ENCODE data around the gene PRF1. TPM values are rescaled to one million over a fixed set of nuclear protein-coding genes. Genes with fewer than 3 reads are reported as not detected.

The PRF1 gene
- total RNA-seq, 3 donors from 2014 or later (not counting 1 experiment from before 2014, with no cell fraction given), result 1,641 to 2,133 (median 1,982) TPM

DNA sequence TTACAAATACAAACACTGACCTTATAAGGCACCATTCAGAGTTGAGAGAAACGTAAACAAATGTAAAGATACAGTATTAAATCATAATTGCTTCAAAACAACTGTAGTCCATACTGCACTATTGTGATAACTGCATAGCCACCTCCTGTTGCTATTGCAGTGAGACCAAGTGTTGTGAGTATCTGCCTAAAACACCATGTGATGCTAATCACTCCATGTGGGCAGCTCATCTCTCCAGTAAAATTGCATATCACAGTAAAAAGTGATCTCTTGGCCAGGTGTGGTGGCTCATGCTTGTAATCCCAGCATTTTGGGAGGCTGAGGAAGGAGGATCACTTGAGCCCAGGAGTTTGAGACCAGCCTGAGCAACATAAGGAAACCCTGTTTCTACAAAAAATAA, 26.8 kb upstream of the PRF1 start:
- ATAC-seq (no peak), DNase-seq (no peak)
- H3K4me3 Mint-ChIP-seq, result no peak overlapping the region
- TF ChIP-seq, protein P1, sequence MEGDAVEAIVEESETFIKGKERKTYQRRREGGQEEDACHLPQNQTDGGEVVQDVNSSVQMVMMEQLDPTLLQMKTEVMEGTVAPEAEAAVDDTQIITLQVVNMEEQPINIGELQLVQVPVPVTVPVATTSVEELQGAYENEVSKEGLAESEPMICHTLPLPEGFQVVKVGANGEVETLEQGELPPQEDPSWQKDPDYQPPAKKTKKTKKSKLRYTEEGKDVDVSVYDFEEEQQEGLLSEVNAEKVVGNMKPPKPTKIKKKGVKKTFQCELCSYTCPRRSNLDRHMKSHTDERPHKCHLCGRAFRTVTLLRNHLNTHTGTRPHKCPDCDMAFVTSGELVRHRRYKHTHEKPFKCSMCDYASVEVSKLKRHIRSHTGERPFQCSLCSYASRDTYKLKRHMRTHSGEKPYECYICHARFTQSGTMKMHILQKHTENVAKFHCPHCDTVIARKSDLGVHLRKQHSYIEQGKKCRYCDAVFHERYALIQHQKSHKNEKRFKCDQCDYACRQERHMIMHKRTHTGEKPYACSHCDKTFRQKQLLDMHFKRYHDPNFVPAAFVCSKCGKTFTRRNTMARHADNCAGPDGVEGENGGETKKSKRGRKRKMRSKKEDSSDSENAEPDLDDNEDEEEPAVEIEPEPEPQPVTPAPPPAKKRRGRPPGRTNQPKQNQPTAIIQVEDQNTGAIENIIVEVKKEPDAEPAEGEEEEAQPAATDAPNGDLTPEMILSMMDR (IDR thresholded peaks at IDR 0.05), result no peak
- H3K27me3 Mint-ChIP-seq (ENCODE audit: low read depth in 2 of 2), result no peaks in the 10 kb centered on the region
- Histone ChIP-seq H3K27ac (ENCODE audit: low read length) (no peak overlapping the region), H3K4me1 (ENCODE audit: control insufficient read depth, insufficient read depth, low read length) (no peaks in the 10 kb centered on the region), H3K4me3 (ENCODE audit: low read length) (no peak overlapping the region), H3K9me3 (ENCODE audit: control insufficient read depth, insufficient read depth, low read length) (no peaks in the 10 kb centered on the region), H3K36me3 (ENCODE audit: control insufficient read depth, insufficient read depth, low read length) (no peaks in the 10 kb centered on the region), H3K27me3 (ENCODE audit: control insufficient read depth, insufficient read depth, low read length) (no peaks in the 10 kb centered on the region)
- H3K36me3 Mint-ChIP-seq, result peaks cover 6% of the 10 kb centered on the region
- intact Hi-C loops (cut with micrococcal nuclease), result no loop called here
- no peak overlapping the region for H3K27ac Mint-ChIP-seq
- H3K4me1 Mint-ChIP-seq, result peaks cover 7 to 14% of the 10 kb centered on the region in 2 donors
- 86% methylated on average over 1 of the region's 1 CpG for WGBS (ENCODE audit: insufficient coverage)
- H3K9me3 Mint-ChIP-seq, result no peaks in the 10 kb centered on the region

DNA sequence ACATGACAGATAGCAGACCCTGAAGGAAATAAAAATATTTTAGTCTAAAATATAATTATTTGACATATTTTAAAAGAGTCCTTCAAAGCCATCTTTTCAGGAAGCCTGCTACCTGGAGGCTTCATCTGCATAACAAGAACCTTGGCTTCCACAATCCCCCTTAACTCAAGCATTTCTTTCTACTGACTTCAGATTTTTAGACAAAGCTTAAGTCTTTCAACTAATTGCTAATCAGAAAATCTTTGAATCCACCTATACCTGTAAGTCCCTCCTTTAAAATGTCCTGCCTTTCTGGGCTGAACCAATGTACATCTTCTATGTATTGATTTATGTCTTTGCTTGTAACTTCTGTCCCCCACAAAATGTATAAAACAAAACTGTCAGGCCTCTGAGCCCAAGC, 23.5 kb upstream of the PRF1 start:
- Histone ChIP-seq H3K4me3 (ENCODE audit: low read length) (no peak overlapping the region), H3K4me1 (ENCODE audit: control insufficient read depth, insufficient read depth, low read length) (no peaks in the 10 kb centered on the region), H3K9me3 (ENCODE audit: control insufficient read depth, insufficient read depth, low read length) (no peaks in the 10 kb centered on the region), H3K27ac (ENCODE audit: low read length) (no peak overlapping the region), H3K36me3 (ENCODE audit: control insufficient read depth, insufficient read depth, low read length) (no peaks in the 10 kb centered on the region), H3K27me3 (ENCODE audit: control insufficient read depth, insufficient read depth, low read length) (no peaks in the 10 kb centered on the region)
- intact Hi-C loops (cut with micrococcal nuclease), result no loop called here
- ATAC-seq, result no peak
- DNase-seq, result no peak
- TF ChIP-seq, protein P1 (IDR thresholded peaks at IDR 0.05), result no peak
- Mint-ChIP-seq H3K27me3 (ENCODE audit: low read depth in 2 of 2) (no peaks in the 10 kb centered on the region), H3K4me1 (peaks cover 7 to 9% of the 10 kb centered on the region in 2 donors), H3K36me3 (peaks cover 6% of the 10 kb centered on the region), H3K27ac (no peak overlapping the region), H3K9me3 (no peaks in the 10 kb centered on the region), H3K4me3 (no peak overlapping the region)

DNA sequence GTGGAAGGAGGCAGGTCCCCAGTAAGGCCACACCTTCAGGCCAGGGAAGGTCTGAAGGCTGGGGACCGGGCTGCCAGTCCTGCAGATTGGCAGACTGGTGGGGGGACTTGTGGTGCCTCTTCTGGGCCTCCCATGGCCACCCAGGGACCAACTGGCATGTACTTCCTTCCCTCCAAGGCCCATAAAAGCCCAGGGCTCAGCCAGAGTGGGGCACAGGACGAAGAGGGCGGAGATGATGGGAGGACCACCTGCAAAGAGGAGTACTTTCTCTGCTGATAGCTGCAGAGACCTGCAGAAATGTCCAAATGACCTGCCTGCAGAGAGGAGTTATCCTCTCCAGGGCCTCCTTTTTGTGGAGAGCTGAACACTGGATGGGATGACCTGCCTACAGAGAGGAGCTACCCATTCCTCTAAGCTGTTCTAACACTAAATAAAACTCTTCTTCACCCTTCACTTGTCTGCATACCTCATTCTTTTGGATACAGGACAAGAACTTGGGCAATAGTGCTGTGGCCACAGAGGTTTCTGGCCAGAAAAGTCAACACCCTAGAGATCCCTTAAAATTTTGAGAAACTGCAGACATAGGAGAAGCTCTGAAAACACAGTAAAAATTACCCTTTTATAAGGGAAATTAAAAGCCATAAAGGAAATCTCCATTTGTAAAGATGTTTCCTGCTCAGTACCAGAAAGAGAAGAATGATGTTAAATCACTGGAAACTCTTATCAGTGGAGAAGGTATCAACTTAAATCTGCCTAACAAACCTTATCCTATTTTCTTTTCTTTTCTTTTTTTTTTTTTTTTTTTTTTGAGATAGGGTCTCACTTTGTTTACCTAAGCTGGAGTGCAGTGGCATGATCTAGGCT, 20.7 kb upstream of the PRF1 start:
- Mint-ChIP-seq H3K27me3 (ENCODE audit: low read depth in 2 of 2) (no peaks in the 10 kb centered on the region), H3K36me3 (no peaks in the 10 kb centered on the region), H3K27ac (no peak overlapping the region), H3K4me1 (peaks cover 27 to 34% of the 10 kb centered on the region in 2 donors), H3K9me3 (no peaks in the 10 kb centered on the region), H3K4me3 (no peak overlapping the region)
- Histone ChIP-seq H3K27ac (ENCODE audit: low read length) (no peak overlapping the region), H3K9me3 (ENCODE audit: control insufficient read depth, insufficient read depth, low read length) (no peaks in the 10 kb centered on the region), H3K27me3 (ENCODE audit: control insufficient read depth, insufficient read depth, low read length) (no peaks in the 10 kb centered on the region), H3K4me1 (ENCODE audit: control insufficient read depth, insufficient read depth, low read length) (peaks cover 8% of the 10 kb centered on the region), H3K4me3 (ENCODE audit: low read length) (no peak overlapping the region), H3K36me3 (ENCODE audit: control insufficient read depth, insufficient read depth, low read length) (no peaks in the 10 kb centered on the region)
- intact Hi-C loops (cut with micrococcal nuclease), result no loop called here
- whole genome bisulfite sequencing (ENCODE audit: insufficient coverage), result 96% methylated on average over 3 of the region's 3 CpGs
- ATAC-seq (no peak), DNase-seq (no peak)
- TF ChIP-seq, protein P1 (IDR thresholded peaks at IDR 0.05), result no peak

DNA sequence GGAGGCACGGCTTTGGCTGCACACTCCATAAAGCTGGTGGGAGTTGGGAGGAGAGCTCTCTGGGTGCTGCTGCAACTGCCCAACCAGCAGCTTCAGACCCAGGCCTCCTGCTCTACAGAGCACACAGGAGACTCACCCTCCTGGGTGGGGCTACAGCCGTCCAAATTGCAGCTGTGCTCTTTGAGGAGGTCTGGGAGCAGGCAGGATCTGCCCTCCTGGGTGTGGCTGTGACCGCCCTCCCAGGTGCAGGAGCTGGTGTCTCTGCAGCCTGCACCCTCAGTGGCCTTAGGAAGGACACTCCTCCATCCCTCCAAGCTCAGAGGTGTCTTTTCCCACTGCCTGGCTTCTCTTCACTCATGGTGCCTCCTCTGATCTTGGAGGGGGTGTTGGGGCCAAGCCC, 20.0 kb upstream of the PRF1 start:
- Mint-ChIP-seq H3K9me3 (no peaks in the 10 kb centered on the region), H3K4me3 (no peak overlapping the region), H3K4me1 (peaks cover 34 to 40% of the 10 kb centered on the region in 2 donors), H3K36me3 (no peaks in the 10 kb centered on the region), H3K27me3 (ENCODE audit: low read depth in 2 of 2) (no peaks in the 10 kb centered on the region), H3K27ac (no peak overlapping the region)
- ATAC-seq (no peak), DNase-seq (no peak)
- WGBS (ENCODE audit: insufficient coverage), result 86% methylated on average over 3 of the region's 3 CpGs
- no peak overlapping the region for H3K4me3 ChIP-seq (ENCODE audit: low read length)
- H3K4me1 ChIP-seq (ENCODE audit: control insufficient read depth, insufficient read depth, low read length), result peaks cover 14% of the 10 kb centered on the region
- H3K36me3 ChIP-seq (ENCODE audit: control insufficient read depth, insufficient read depth, low read length), result no peaks in the 10 kb centered on the region
- no peaks in the 10 kb centered on the region for H3K27me3 ChIP-seq (ENCODE audit: control insufficient read depth, insufficient read depth, low read length)
- intact Hi-C loops (cut with micrococcal nuclease), result no loop called here
- no peak overlapping the region for H3K27ac ChIP-seq (ENCODE audit: low read length)
- TF ChIP-seq, protein P1 (IDR thresholded peaks at IDR 0.05), result no peak
- H3K9me3 ChIP-seq (ENCODE audit: control insufficient read depth, insufficient read depth, low read length), result no peaks in the 10 kb centered on the region

All from natural killer cell (primary cell).